Nephron (organoid): ENCODE measurements around the gene GDF10.

Experiments used
- H3K27ac Mint-ChIP-seq, 3 experiments: 2 replicates each; pipeline ENCODE4 v1.8.0; 2020; ENCODE audit warnings: mixed read lengths in 3 of 3, mild to moderate bottlenecking in 2 of 3, moderate library complexity in 1 of 3
- H3K27me3 Mint-ChIP-seq: 2 replicates; pipeline ENCODE4 v1.8.0; 2021; ENCODE audit warnings: low read depth, mild to moderate bottlenecking, moderate library complexity, mixed read lengths
- H3K36me3 Mint-ChIP-seq: 2 replicates; pipeline ENCODE4 v1.8.0; 2020; ENCODE audit warnings: low read depth, mixed read lengths
- H3K4me1 Mint-ChIP-seq: 2 replicates; pipeline ENCODE4 v1.8.0; 2020; ENCODE audit warnings: mixed read lengths
- H3K4me3 Mint-ChIP-seq, 3 experiments: 2 replicates each; pipeline ENCODE4 v1.8.0; 2020; ENCODE audit warnings: mild to moderate bottlenecking in 3 of 3, mixed read lengths in 3 of 3, moderate library complexity in 2 of 3
- H3K9me3 Mint-ChIP-seq: 2 replicates; pipeline ENCODE4 v1.8.0; 2020; ENCODE audit warnings: mixed read lengths
- CTCF ChIP-seq, 3 experiments: fragments of 200-600 bp; sonication (generic); IDR thresholded peaks; one replicate each; pipeline ENCODE4 v1.5.0; 2021; ENCODE audit warnings: antibody characterized with exemption in 3 of 3; ENCODE audit not compliant: unreplicated experiment in 3 of 3

GDF10 gene

GRCh38 chr10:47344996-47345870, 45.2 kb downstream of the GDF10 start:
- TF ChIP-seq CTCF (IDR thresholded peaks at IDR 0.05; ENCODE audit: unreplicated experiment in 3 of 3): no peak
- no peak overlapping the region for H3K4me3 Mint-ChIP-seq
- no peaks in the 10 kb centered on the region for H3K9me3 Mint-ChIP-seq
- peaks cover 5% of the 10 kb centered on the region for H3K4me1 Mint-ChIP-seq
- H3K27ac Mint-ChIP-seq: no peak overlapping the region
- no peaks in the 10 kb centered on the region for H3K36me3 Mint-ChIP-seq
- H3K27me3 Mint-ChIP-seq: peaks cover 7% of the 10 kb centered on the region

- Mint-ChIP-seq H3K27ac (no peak overlapping the region), H3K4me1 (peaks cover 5% of the 10 kb centered on the region), H3K27me3 (peaks cover 4% of the 10 kb centered on the region), H3K4me3 (no peak overlapping the region), H3K36me3 (no peaks in the 10 kb centered on the region), H3K9me3 (no peaks in the 10 kb centered on the region)
- no peak for TF ChIP-seq CTCF (IDR thresholded peaks at IDR 0.05; ENCODE audit: unreplicated experiment in 3 of 3)
Observed at GRCh38 chr10:47346581-47347302, 46.7 kb downstream of the GDF10 start.

- no peaks in the 10 kb centered on the region for H3K9me3 Mint-ChIP-seq
Observed at GRCh38 chr10:47347303-47347675, 47.3 kb downstream of the GDF10 start.

GRCh38 chr10:47348138-47348651, 48.2 kb downstream of the GDF10 start, which contains the start of gene RBP3:
TSS of gene RBP3 (plus strand) at chr10:47348363. CDS start at chr10:47348485, 122 bp downstream.
- TF ChIP-seq CTCF (IDR thresholded peaks at IDR 0.05; ENCODE audit: unreplicated experiment in 3 of 3): no peak

More at GRCh38 chr10:47347303-47347675, 47.3 kb downstream of the GDF10 start:
- Mint-ChIP-seq H3K27me3 (peaks cover 4% of the 10 kb centered on the region), H3K4me3 (no peak overlapping the region), H3K36me3 (no peaks in the 10 kb centered on the region), H3K27ac (no peak overlapping the region), H3K4me1 (peaks cover 5% of the 10 kb centered on the region)
- TF ChIP-seq CTCF (IDR thresholded peaks at IDR 0.05; ENCODE audit: unreplicated experiment in 3 of 3): no peak

GRCh38 chr10:47348661-47349470, 48.9 kb downstream of the GDF10 start:
- Mint-ChIP-seq H3K4me1 (peaks cover 5% of the 10 kb centered on the region), H3K27ac (no peak overlapping the region), H3K36me3 (no peaks in the 10 kb centered on the region), H3K9me3 (no peaks in the 10 kb centered on the region), H3K27me3 (peaks cover 12% of the 10 kb centered on the region), H3K4me3 (no peak overlapping the region)
- TF ChIP-seq CTCF (IDR thresholded peaks at IDR 0.05; ENCODE audit: unreplicated experiment in 3 of 3): no peak

More at GRCh38 chr10:47348138-47348651, 48.2 kb downstream of the GDF10 start, which contains the start of gene RBP3:
- Mint-ChIP-seq H3K9me3 (no peaks in the 10 kb centered on the region), H3K27me3 (peaks cover 5% of the 10 kb centered on the region), H3K27ac (peak within 1 kb of the TSS in 1 of 3 experiments; percentile 41), H3K4me3 (no peak within 1 kb of the TSS), H3K4me1 (peaks cover 5% of the 10 kb centered on the region), H3K36me3 (no peaks in the 10 kb centered on the region)
